A549 treated with Mapracorat at 1 μM for 4 hours (cell line): ENCODE results near the gene TMEM63B. TPM values are rescaled to one million over a fixed set of nuclear protein-coding genes. Genes with fewer than 3 reads are reported as not detected.

Experiments used
- total RNA-seq: library from RNA; stranded (reverse); fragments of 200-300 nt; extraction: Qiagen RNA extraction; gene quantifications from 5 replicates; pipeline ENCODE4 v1.2.3, GENCODE V29; 2022

Gene TMEM63B
- 11.2 to 16.4 TPM (median 15.3 TPM) in 5 replicates for total RNA-seq

GRCh38 chr6:44127186-44128019 is at the start of gene TMEM63B, which contains the start of gene MRPL14:
Gene TMEM63B, plus strand, starts transcription at chr6:44127554. Its CDS starts 7,031 bp downstream, at chr6:44134585.
Gene MRPL14, minus strand, starts transcription at chr6:44127452. Its CDS starts 10,841 bp downstream, at chr6:44116611.

GRCh38 chr6:44158770-44159228 is 31.4 kb downstream of the TMEM63B start, which contains the start of gene CAPN11:
Gene CAPN11, plus strand, starts transcription at chr6:44158820. Its CDS starts 29 bp downstream, at chr6:44158849.

Other genes starting within 250 kb of the TMEM63B start
- gene MRPL14, start 102 bp upstream of the TMEM63B start, total RNA-seq = 54.3 to 69.1 TPM (median 67.8 TPM) in 5 replicates
- gene CAPN11, start 31.3 kb downstream of the TMEM63B start, total RNA-seq = not detected in 5 replicates
- gene MYMX, start 89.4 kb downstream of the TMEM63B start, total RNA-seq = not detected in 5 replicates
- 42.3 to 53.9 TPM (median 51.8 TPM) in 5 replicates for gene SLC29A1, start 96.0 kb downstream of the TMEM63B start, total RNA-seq
- gene HSP90AB1, start 119.5 kb downstream of the TMEM63B start, total RNA-seq = 1,081 to 1,335 TPM (median 1,155 TPM) in 5 replicates
- 49.1 to 67.2 TPM (median 64.4 TPM) in 5 replicates for gene SLC35B2, start 130.0 kb downstream of the TMEM63B start, total RNA-seq
- gene NFKBIE, start 138.0 kb downstream of the TMEM63B start, total RNA-seq = 6.7 to 9.2 TPM (median 7.9 TPM) in 5 replicates
- gene TMEM151B, start 142.9 kb downstream of the TMEM63B start, total RNA-seq = 0.02 to 0.16 TPM (median 0.09 TPM) in 5 replicates
- 5.0 to 7.6 TPM (median 6.4 TPM) in 5 replicates for gene AARS2, start 185.8 kb downstream of the TMEM63B start, total RNA-seq
- gene SPATS1, start 215.1 kb downstream of the TMEM63B start, total RNA-seq = not detected in 5 replicates